Measurements from ENCODE around the gene DLGAP1.

The DLGAP1 gene

DNA sequence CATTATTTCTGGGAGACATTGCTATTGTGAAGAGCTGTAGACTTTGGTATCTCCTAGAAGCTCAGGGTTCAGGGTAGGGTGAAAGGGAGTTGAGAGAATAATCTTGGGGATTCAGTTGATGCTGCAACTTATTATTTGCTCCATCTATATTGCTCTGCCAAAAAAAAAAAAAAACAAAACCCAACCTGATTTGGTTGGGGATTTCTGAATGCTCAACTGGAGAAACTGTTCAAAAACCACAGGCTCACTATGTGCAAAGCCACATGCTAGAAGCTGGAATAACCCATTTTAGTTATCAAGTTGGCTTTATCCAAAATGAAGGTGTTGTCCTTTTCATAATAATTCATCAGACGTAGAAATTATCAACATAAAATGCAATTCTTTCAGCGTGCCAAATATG is 696.0 kb downstream of the DLGAP1 start:
- no peak for FAIRE-seq

DNA sequence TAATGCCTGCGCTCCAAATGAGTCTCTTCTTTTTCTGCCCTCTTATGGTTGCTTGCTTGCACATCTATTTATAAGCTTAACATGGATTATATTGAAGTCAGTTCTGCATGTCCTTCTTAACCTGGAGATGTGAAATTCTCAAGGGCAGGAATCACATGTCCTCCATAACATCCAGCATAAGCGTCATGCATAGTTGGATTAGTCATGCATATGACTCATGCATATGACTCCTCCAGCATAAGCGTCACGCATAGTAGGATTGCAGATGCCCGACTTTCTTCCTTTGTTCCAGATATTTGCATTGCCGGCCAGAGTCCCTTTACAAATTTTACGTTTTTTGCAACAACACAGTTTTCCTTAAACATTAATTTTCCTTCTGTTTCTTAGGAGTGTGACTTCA is 696.6 kb downstream of the DLGAP1 start:
- FAIRE-seq: no peak

DNA sequence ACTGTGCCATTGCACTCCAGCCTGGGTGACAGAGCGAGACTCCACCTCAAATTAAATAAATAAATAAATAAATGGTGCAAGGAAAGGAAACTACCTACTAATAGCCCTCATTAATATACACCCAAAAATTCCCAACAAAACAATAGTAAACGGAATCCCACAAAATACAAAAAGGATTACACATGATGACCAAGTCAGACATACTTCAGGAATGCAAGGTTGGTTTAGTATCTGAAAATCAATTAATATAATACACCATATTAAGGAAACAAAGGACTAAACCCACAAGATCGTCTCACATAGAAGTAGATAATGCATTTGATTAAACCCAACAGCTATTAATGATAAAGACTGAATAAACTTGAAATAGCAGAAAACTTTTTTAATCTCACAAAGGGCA is 697.7 kb downstream of the DLGAP1 start:
- no peak for FAIRE-seq

DNA sequence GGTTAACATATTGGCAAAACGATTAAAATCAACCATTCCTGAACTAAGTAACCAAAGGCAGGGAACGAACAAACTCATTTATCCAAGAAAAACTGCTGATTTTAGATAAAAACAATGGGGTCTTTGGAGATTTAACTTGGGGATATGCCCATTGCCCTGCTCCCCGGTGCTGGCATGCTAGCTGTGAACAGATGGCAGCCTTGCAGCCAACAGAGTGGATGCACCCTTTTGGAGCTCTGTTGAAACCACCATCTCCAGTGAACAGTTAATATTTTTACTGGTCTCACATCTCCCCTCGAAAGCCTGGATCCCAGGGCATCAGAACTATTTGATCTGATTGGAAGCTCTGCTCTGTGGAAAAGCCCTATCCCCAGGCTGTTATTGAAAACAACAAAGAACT is 702.0 kb downstream of the DLGAP1 start:
- no peak for FAIRE-seq

DNA sequence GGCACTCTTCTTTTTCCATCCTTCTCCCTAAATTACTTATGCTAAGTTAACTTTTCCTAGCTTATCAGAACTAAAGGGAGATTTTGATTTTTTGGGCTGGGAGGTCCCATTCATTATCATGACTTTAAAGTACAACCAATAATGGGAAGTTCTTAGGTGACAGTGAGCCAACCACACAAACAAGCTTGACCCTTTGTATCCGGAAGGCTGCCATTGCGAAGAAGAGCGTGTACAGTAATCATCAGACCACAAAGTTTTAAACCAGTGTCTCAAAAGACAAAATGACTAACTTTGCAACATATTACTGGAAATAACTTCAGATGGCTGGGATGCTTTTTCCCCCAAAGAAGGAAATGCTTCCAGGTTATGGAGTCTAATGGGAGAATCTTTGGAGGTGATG is 707.0 kb downstream of the DLGAP1 start:
- no peak for FAIRE-seq

DNA sequence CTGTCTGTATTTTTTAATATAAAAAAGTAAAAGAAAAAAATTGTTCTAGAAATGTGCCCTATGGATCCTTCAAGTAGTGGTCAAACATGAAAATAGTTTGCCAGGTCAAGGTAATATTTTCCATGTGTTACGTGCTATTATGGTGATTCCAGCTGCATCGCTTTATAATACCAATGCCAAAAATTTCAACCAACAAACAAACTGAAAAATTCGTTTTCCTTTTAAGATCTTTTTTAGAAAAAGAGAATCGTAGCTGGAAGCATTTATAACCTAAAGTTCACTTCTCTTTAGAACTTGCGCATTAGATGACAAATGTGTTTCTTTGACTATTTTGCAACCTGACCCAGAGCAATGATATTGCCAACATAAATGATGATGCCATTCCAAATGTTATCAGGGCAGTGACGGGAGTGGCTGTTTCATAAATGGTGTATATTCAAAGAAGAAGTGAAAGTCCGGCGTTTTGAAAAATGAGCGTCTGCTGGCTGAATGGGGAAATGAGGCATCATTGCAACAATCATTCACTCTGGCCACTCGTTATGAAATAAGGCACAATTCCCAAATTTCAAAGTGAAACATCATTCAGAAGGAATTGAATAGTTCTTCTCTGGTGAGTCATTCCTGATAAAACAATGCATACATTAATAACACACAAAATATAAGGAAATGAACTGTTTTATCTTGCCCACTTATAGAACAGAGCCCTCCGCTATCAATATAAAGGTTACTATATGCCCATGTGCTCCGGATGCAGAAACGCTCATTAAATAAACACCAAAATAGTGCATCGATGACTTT is 707.7 kb downstream of the DLGAP1 start:
- FAIRE-seq: no peak

DNA sequence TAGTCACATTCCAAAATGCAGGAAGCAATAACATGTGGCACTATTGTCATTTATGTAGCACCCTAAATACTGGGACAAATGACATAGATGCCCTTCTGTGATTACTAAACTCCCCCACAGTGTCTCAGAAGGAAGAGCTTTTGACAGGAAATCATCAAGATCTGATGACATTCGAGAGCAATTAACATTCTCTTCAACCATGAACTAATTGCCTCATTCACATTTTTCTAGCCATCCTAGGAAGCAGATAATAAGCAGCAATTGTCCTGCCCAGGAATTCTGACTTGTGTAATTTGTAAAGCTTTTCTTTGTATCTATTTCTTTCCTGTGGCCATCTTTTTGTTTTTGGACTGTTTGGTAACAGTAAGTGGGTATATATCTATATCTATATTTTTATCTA is 712.6 kb downstream of the DLGAP1 start:
- FAIRE-seq: no peak

DNA sequence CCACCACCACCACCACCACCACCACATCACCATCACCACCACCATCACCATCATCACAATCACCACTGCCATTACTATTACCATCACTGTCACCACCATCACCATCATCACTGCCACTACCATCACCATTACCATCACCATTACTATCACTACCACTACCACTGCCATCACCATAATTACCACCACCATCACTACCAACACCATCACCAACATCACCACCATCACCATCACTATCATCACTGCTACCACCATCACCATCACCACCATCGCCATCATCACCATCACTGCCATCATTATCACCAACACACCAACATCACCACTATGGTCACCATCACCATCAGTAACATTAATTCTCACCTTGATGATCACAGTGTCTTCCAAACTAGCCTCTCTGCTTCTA is 713.8 kb downstream of the DLGAP1 start:
- no peak for FAIRE-seq

DNA sequence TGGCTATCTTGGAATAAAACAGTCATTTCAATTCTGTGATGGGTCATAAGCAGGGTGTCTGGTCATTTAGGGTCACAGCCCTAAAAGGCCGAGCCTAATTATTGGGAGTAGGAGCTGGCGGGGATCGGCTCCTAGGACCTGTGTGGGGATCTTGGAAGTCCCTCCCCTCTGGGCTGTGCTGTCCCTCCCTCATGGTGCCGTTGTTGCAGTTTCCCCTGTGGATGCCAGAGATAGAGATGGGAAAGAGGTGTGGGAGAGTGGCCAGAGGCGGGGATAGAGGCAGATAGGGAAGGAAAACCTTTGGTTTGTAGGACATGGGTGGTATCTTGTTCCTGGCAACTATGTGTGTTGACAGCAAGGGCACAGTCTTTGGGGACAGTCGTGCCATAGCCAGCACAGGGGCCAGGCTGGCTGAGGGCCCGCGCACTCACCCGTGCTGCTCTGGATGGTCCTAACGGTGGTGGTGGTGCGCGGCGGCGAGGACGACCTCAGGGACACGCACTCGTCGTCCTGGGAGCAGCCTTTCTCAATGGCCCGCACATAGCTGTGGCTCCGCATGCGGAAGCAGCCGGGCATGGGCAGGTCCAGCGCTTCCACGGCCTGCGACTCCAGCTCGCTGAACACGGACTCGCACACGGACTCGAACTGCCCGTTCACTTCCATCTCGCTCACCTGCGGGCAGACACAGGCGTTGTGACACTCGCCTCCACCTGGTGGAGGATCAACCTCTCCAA is 726.2 kb downstream of the DLGAP1 start:
- no peak for FAIRE-seq

DNA sequence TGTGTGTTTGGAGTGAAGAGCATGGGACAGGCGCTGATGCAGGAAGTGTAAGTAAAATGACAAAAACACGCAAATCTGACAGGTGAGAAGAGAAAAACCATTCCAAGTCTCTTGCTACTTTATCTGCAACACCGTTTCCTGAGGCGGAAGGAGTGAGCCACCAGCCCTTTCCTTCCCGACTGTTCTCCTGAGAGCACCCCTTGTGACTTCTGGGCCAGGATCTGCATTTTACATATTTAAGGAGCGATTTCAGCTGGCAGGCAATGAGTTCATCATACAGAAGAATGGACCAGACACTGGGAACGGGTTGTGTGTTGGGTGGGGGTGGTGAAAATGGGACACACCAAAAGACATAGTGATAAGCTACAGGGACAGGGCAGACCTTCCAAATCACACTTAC is 727.8 kb downstream of the DLGAP1 start:
- FAIRE-seq: no peak

DNA sequence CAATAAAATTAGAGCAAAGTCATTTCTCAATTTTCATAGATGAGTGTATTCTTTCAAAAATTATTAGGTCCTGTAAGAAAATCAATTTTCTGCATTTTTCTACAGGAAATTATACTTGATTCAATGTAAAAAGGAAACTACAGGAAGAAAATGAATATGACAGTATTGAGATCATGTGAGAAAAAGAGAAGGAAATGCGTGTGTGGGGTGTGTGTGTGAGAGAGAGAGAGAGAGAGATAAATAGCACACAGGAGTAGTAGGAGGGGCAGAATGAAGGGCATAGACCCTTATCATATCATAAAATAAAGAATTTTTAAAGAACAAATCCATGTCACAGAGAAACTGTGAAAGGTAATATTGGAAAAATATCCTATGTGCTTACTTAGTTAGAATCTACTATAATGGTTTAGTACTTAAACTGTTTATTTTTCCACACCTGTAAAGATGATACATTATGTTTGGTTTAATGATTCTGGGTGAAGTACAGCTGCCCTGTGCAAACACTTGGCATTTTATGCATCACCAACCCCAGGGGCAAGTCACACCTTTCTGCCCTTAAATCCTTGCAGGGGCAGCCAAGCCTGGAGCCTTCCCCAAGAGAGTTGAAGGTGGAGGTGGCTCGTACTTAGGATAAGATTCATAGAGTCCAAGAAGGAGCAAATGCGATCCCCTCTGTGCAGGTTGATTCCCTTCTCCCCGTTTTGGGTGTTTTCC is 728.7 kb downstream of the DLGAP1 start:
- no peak for FAIRE-seq

DNA sequence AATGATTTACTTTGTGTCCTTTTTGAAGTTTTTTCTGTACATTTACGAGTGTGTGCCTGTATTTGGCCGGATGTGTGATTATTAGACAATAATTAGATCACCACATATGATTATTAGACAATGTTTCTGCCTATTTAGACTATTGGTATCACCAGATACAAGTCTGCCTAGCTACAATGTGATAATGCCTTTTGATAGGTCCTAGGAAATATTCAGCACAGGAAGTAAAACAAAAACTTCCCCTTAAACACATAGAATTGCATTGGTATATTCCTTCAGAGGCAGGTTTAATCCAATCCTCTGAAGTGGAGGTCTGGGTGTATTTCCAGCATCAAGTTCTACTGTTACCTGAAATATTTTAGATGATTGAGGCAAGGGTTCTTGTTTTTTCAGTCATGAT is 730.0 kb downstream of the DLGAP1 start:
- no peak for FAIRE-seq

DNA sequence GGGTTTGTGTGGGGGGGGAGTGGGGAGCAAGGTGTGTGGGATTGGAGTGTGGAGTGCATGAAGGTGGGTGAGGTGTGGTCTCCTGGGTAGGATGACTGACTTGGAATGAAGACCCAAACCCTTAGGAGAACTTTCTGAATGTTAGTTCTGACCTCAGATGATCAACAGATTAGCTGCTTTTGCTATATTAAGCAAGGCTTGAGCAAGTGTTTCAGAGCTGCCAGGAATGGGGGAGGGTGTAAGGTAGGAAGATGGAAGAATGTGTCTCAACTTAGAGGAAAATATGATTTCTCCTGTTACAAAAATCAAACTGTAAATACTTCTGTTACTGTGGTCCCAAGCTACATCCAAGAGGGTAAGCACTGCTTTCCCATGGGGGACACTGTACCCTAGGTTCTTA is 731.6 kb downstream of the DLGAP1 start:
- FAIRE-seq: no peak

DNA sequence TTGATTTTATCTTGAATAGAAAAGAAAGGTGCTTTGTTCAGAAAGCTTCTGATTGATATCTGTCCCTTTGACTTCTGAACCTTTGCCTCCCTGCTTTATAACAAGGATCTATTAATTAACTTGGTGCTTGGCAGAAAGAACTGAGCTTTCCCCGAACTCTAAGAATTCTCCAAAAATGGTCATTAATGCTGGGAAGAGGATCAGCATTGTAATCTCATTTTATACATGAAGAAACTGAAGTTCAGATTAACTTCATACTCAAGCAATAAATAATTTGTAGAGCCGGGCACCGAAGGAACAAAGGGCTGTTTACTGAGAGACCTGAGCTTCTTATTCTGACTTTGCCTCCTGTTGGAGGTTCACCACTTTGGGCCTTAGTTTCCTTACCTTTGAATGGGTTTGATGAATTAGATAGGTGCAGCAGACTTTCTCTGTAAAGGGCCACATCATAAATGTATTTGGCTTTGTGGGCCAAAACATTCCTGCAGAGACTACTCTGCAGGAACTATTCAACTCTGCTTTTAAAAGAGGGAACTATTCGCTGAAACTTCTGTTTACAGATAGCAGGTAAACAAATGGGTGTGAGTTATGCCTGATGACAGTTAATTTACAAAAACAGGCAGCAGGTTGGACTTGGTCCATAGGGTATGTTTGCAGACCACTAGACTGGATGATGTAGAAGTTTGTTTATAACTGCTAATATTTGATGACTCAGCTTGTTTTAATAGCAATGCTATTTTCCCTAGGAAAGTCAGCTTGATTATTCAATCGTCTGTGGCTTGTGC is 732.3 kb downstream of the DLGAP1 start:
- FAIRE-seq: peak; percentile 94

DNA sequence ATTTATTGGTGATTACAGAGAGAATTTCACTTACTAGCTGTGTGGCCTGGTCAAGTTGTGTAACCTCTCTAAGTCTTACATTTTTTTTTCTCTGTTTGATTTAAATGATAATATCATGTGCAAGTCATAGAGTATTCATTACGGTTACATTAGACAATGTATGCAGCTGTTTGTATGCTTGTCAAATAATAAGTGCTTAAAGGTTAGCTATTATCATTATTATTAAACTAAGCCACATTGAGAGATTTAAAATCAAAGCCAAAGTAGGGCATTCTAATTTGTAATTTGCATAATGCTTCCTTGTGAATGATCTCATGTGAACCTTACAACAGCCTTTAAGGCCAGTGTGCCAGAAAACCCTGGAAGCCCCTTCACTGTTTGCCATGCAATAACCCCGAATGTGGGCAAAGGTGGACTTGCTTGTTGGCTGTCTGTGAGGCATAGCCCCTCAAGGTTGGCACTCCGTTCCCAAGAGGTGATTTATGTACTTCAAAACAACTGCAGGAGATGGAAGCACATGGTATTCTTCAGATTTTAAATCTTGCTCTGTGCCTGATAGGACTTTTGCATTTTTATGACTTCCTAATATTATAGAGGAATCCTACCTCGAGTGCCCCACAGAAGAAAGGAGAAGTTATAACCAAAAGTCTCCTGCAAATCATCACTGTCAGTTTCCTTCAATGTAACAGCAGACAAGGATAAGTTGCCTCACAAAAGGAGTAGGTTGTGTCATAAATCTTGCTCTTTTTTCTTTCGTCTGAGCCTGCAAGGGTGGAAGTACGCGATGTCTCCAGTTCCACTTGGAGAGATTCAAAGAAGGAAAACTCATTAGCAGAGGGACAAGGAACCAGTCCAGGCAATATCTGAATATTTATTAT is 733.1 kb downstream of the DLGAP1 start:
- FAIRE-seq: no peak

DNA sequence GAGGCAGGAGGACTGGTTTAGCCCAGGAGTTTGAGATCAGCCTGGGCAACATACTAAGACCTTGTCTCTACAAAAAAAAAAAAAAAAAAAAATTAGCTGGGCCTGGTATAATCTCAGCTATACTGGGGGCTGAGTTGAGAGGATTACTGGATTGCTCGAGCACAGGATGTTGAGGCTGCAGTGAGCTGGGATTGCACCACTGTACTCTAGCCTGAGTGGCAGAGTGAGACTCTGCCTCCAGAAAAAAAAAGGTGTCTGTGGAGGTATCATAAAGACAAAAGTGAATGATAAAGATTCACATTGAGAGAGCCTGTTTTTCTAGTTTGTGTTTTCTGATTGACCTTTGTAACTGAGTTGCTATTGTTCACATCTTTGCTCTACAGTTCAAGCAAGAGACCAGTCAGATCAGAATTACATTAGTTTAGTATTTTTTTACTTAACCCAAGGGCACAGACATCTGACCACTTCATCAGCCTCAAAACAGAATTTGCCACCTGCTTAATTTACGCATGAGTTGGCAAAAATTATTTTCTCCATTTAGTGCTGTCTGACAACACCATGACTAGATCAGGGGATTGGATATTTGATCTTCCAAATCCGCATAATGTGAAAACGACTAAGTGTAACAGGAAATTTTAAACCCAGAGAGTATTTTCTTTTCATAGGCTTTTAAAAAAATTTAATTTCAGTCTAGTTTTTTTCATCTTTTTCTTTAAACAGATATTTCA is 734.1 kb downstream of the DLGAP1 start:
- no peak for FAIRE-seq

DNA sequence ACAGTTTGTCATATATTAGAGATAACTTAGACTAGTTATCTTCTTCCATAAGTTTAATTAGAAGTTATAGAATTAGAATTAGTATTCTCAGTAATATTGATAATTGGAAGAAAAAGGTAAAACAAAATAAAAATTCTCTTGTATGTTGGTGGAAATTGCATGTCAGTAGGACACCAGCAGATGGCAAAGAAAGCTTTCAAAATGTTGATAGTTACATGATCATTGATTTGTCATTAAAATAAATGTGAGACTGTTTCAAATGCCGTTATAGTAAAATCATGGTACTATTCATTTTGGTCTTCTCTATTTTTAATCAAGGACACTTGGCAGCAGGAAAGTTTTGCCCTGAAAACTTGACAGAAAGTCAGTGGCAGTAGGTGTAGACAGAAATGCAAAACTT is 734.9 kb downstream of the DLGAP1 start:
- no peak for FAIRE-seq

DNA sequence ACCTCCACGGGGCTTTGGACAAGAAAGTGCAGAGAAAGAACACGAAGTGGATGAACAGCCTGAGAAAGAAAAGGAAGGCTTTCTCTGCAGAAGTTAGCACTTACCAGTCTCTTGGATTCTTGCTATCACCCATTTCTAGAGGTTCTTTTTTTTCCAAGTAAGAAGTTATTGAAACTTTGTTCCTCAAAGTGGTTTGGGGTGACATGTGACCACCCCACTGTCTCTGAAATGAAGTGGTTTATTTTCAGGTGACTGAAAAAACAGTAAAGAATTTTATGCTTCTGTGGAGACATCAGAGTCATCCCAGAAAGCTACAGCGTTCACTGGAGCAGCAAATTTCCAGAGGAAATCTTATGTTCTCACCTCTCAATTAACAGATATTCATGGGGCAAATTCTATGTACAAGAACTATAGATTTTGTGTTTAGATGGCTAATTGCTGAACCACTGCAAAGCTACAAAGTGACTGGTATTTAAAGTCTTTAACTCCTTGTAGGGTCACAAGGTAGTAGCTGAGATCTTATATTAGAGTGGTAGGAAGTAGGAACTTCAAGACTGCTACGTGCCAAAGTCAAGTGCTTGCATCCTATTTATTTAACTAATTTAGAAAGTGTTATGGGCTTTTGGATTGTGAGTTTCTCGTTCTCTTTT is 737.6 kb downstream of the DLGAP1 start:
- no peak for FAIRE-seq

DNA sequence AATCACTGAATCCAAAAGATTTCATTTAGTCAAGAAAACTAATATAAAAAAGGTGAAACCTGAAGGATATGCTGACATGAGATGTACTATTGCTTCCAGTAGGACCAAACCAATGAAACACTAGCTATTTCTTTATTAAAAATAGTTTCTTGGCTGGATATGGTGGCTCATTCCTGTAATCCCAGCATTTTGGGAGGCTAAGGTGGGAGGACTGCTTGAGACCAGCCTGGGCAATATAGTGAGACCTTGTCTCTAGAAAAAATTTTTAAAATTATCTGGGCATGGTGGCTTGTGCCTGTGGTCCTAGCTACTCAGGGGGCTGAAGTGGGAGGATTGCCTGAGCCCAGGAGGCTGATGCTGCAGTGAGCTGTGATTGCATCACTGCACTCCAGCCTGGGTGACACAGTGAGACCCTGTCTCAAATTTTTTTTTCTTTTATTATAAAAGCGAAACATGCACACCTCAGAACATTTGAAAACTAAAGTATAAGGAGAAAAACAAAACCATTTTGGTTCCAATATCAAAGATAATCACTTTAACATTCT is 738.9 kb downstream of the DLGAP1 start:
- no peak for FAIRE-seq
